ENCODE measurements around the gene GSTT2B. TPM values are rescaled to one million over a fixed set of nuclear protein-coding genes. Genes with fewer than 3 reads are reported as not detected.
"Not testable (repeated sequence)": the region's sequence is repeated elsewhere in the genome, so short reads cannot be mapped to it uniquely, and the experiment has no call there.

Gene GSTT2B
- total RNA-seq, 1 donor from 2014 or later: not detected

DNA sequence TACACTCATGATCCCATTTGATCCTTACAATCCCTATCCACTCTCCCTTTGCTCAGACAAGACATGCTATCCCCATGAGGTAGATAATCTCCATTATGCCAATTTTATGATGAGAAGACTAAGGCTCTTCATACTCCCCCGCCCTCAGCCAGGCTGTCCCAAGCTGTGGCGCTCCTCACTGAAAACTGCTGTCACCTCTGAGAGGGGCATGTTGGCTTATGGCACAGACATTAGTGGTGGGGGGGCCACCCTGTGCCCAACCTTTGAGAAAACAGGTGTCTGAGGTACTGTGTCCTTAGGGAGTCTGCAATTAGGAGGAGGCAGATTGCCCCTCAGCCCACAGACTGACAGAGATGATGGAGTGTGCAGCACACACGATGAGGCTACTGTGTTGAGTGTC, 8.1 kb upstream of the GSTT2B start:
- Histone ChIP-seq H4K20me1 (ENCODE audit: low read depth) (no peaks in the 10 kb centered on the region), H3K9me3 (ENCODE audit: low read depth) (no peaks in the 10 kb centered on the region), H3K4me3 (no peak overlapping the region), H3F3A (ENCODE audit: low read depth) (no peaks in the 10 kb centered on the region), H3K4me2 (no peak overlapping the region), H3K27ac (no peak overlapping the region), H3K36me3 (no peaks in the 10 kb centered on the region), H3K27me3 (no peaks in the 10 kb centered on the region), H2AFZ (replicated peaks) (no peak overlapping the region), H3K9ac (no peak overlapping the region), H3K79me2 (ENCODE audit: low read depth) (no peaks in the 10 kb centered on the region), H3K4me1 (no peaks in the 10 kb centered on the region)
- Mint-ChIP-seq H3K27me3 (ENCODE audit: insufficient read depth, low read depth) (peaks cover 3% of the 10 kb centered on the region), H3K4me1 (no peaks in the 10 kb centered on the region), H3K27ac (no peak overlapping the region), H3K36me3 (peaks cover 19% of the 10 kb centered on the region), H3K4me3 (no peak overlapping the region), H3K9me3 (no peaks in the 10 kb centered on the region)
- DNase-seq (ENCODE audit: low spot score): no peak
- TF ChIP-seq EZH2 (IDR thresholded peaks at IDR 0.05): no peak
- no peak for TF ChIP-seq EZH2phosphoT487 (IDR thresholded peaks at IDR 0.05)
- TF ChIP-seq, protein P1, sequence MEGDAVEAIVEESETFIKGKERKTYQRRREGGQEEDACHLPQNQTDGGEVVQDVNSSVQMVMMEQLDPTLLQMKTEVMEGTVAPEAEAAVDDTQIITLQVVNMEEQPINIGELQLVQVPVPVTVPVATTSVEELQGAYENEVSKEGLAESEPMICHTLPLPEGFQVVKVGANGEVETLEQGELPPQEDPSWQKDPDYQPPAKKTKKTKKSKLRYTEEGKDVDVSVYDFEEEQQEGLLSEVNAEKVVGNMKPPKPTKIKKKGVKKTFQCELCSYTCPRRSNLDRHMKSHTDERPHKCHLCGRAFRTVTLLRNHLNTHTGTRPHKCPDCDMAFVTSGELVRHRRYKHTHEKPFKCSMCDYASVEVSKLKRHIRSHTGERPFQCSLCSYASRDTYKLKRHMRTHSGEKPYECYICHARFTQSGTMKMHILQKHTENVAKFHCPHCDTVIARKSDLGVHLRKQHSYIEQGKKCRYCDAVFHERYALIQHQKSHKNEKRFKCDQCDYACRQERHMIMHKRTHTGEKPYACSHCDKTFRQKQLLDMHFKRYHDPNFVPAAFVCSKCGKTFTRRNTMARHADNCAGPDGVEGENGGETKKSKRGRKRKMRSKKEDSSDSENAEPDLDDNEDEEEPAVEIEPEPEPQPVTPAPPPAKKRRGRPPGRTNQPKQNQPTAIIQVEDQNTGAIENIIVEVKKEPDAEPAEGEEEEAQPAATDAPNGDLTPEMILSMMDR (IDR thresholded peaks at IDR 0.05): no peak

DNA sequence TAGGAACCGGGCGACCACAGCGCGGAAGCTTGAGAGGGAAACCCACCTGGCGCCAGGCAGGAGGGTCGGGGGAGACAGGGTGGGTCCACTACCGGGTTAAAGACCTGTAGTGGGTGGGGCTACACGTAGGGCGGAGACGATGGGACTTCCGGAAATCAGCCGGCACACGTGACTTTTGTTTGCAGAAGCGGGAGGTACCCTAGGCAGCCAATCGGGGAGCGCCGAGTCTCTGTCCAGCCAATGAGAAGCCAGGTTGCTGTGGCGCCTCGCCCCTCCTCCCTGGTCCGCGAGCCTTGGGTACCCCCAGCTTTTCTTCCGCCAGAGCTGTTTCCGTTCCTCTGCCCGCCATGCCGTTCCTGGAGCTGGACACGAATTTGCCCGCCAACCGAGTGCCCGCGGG, 5.6 kb upstream of the GSTT2B start, which contains the start of gene DDTL:
TSS of gene DDTL (plus strand) at position 321 of the 400 bp plus-strand sequence. CDS start at position 348, 27 bp downstream.
- H3K27me3 ChIP-seq; H3K4me2 ChIP-seq; H3K27ac Mint-ChIP-seq; H3K9me3 Mint-ChIP-seq; H3K4me1 ChIP-seq; H3K79me2 ChIP-seq (ENCODE audit: low read depth); H3K4me3 ChIP-seq; H3K36me3 ChIP-seq; H3K4me1 Mint-ChIP-seq; H2AFZ ChIP-seq (replicated peaks); H3K4me3 Mint-ChIP-seq; H3K27me3 Mint-ChIP-seq (ENCODE audit: insufficient read depth, low read depth); DNase-seq (ENCODE audit: low spot score); H3F3A ChIP-seq (ENCODE audit: low read depth); H4K20me1 ChIP-seq (ENCODE audit: low read depth); H3K27ac ChIP-seq; H3K9ac ChIP-seq; H3K9me3 ChIP-seq (ENCODE audit: low read depth): not testable (repeated sequence)
- peaks cover 19% of the 10 kb centered on the region for H3K36me3 Mint-ChIP-seq

DNA sequence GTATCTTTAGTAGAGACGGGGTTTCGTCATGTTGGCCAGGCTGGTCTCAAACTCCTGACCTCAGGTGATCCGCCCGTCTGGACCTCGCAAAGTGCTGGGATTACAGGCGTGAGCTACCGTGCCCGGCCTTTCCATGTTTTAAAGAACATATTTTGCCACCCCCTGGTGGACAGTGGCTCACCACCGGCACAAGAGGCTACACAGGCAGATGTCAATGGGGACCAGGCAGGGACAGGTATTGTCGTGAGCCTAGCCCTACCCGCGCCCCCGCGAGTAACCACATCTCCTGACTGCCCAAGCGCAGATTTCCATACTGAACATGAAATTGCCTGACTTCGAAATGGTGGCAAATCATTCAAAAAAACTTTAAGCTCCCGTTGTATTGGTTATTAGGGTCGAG, 5.1 kb upstream of the GSTT2B start:
- not testable (repeated sequence) for H3K4me3 ChIP-seq; H3K9ac ChIP-seq; H3K4me1 ChIP-seq; H3K4me2 ChIP-seq; DNase-seq (ENCODE audit: low spot score); H3K36me3 ChIP-seq; H3K9me3 Mint-ChIP-seq; H3F3A ChIP-seq (ENCODE audit: low read depth); H3K4me1 Mint-ChIP-seq; H3K27ac ChIP-seq; H3K27me3 Mint-ChIP-seq (ENCODE audit: insufficient read depth, low read depth); H4K20me1 ChIP-seq (ENCODE audit: low read depth); H3K79me2 ChIP-seq (ENCODE audit: low read depth); H3K27me3 ChIP-seq; H3K9me3 ChIP-seq (ENCODE audit: low read depth); H3K4me3 Mint-ChIP-seq; H2AFZ ChIP-seq (replicated peaks); H3K27ac Mint-ChIP-seq
- peaks cover 16% of the 10 kb centered on the region for H3K36me3 Mint-ChIP-seq

DNA sequence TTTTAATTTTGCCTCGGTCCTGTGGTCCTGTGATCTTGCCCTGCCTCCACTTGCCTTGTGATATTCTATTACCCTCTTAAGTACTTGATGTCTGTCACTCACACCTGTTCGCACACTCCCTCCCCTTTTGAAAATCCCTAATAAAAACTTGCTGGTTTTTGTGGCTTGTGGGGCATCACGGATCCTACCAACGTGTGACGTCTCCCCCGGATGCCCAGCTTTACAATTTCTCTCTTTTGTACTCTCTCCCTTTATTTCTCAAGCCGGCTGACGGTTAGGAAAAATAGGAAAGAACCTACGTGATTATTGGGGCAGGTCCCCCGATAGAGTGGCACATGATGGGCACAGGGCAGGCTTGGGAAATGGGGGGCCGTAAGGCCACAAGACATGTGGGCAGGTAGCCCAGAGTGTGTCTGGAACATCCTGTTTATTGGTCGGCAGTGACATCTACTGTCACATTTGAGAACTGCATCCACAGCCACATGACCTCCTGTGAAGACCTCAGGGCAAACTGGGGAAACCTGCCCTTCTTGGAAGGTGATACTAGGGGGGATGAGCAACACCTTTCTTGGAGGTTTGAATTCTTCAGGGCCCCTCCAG, 4.6 kb downstream of the GSTT2B start:
- not testable (repeated sequence) for H3K9me3 Mint-ChIP-seq; H3K27me3 Mint-ChIP-seq (ENCODE audit: insufficient read depth, low read depth); H3K27me3 ChIP-seq; H3K4me3 ChIP-seq; H3K27ac ChIP-seq; H4K20me1 ChIP-seq (ENCODE audit: low read depth); H3F3A ChIP-seq (ENCODE audit: low read depth); H3K4me1 ChIP-seq; H3K9ac ChIP-seq; H3K79me2 ChIP-seq (ENCODE audit: low read depth); H3K9me3 ChIP-seq (ENCODE audit: low read depth); H3K36me3 Mint-ChIP-seq; H2AFZ ChIP-seq (replicated peaks); H3K27ac Mint-ChIP-seq; H3K4me2 ChIP-seq; H3K36me3 ChIP-seq
- TF ChIP-seq, protein P1 (IDR thresholded peaks at IDR 0.05): peak; percentile 80
- peak overlapping the region; percentile 64 for H3K4me3 Mint-ChIP-seq
- peaks cover 15% of the 10 kb centered on the region for H3K4me1 Mint-ChIP-seq
- DNase-seq (ENCODE audit: low spot score): peak; percentile 76

DNA sequence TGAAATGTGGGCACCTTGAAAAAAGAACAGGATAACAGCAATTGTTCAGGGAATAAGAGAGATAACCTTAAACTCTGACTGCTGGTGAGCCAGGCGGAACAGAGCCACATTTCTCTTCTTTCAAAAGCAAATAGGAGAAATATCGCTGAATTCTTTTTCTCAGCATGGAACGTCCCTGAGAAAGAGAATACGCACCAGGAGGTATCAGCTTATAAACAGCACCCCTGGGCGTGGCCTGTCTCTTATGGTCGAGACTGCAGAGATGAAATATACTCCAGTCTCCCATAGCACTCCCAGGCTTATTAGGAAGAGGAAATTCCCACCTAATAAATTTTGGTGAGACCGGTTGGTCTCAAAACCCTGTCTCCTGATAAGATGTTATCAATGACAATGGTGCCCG, 5.1 kb downstream of the GSTT2B start:
- H3F3A ChIP-seq (ENCODE audit: low read depth); H3K36me3 ChIP-seq; H3K4me1 ChIP-seq; H3K4me3 Mint-ChIP-seq; H3K27me3 Mint-ChIP-seq (ENCODE audit: insufficient read depth, low read depth); H3K27ac Mint-ChIP-seq; H4K20me1 ChIP-seq (ENCODE audit: low read depth); H3K27ac ChIP-seq; DNase-seq (ENCODE audit: low spot score); H3K4me3 ChIP-seq; H3K9me3 ChIP-seq (ENCODE audit: low read depth); H3K27me3 ChIP-seq; H3K9ac ChIP-seq; H2AFZ ChIP-seq (replicated peaks); H3K79me2 ChIP-seq (ENCODE audit: low read depth); H3K4me2 ChIP-seq; H3K36me3 Mint-ChIP-seq; H3K9me3 Mint-ChIP-seq: not testable (repeated sequence)
- peaks cover 15% of the 10 kb centered on the region for H3K4me1 Mint-ChIP-seq

DNA sequence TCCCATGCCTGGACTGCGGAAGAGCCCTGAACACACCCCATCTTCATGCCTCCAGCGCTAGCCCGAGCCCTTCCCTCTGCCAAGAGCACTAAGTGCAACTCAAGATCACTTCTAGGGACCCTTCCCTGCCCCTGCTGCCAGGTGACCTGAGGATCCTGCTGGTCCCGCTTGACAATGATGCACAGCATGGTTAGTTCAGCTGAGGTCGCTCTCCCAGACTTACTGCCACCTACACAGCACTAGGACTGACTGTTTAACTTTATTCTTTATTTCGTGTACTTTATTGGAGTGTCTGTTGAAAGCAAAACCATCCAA, 6.0 kb downstream of the GSTT2B start:
- H3K27me3 ChIP-seq; H3K27ac ChIP-seq; H3K4me2 ChIP-seq; H4K20me1 ChIP-seq (ENCODE audit: low read depth); H3K4me3 Mint-ChIP-seq; H3K4me1 ChIP-seq; DNase-seq (ENCODE audit: low spot score); H3K9me3 ChIP-seq (ENCODE audit: low read depth); H3K9me3 Mint-ChIP-seq; H3F3A ChIP-seq (ENCODE audit: low read depth); H3K27me3 Mint-ChIP-seq (ENCODE audit: insufficient read depth, low read depth); H3K36me3 ChIP-seq; H3K9ac ChIP-seq; H3K79me2 ChIP-seq (ENCODE audit: low read depth); H3K4me3 ChIP-seq; H2AFZ ChIP-seq (replicated peaks); H3K36me3 Mint-ChIP-seq: not testable (repeated sequence)
- Mint-ChIP-seq H3K4me1 (peaks cover 15% of the 10 kb centered on the region), H3K27ac (peak overlapping the region; percentile 2)
